Esophagus muscularis mucosa (tissue), 4 donors: ENCODE measurements around the gene ZMAT3. TPM values are rescaled to one million over a fixed set of nuclear protein-coding genes. Genes with fewer than 3 reads are reported as not detected.
A peak's percentile ranks its signal among the peaks of the same experiment; 100 is the strongest.
"Not testable (repeated sequence)": the region's sequence is repeated elsewhere in the genome, so short reads cannot be mapped to it uniquely, and the experiment has no call there.

Source experiments
- DNase-seq: peaks from one replicate; pipeline ENCODE4 v3.0.0-alpha.2; 2017; ENCODE audit errors: extremely low spot score
- H3K27ac ChIP-seq, 4 donors: fragments of 200-600 bp; sonication (generic); replicated peaks in 1 of 4; 1 replicate in 3 of 4; 2 replicates in 1 of 4; pipeline ENCODE4 v1.5.1; 2016 to 2019; ENCODE audit warnings: mild to moderate bottlenecking in 1 of 4
- H3K27me3 ChIP-seq, 4 donors: fragments of 200-600 bp; sonication (generic); one replicate each; pipeline versions ENCODE4 v1.5.1 to v1.6.0; 2016 to 2019
- H3K36me3 ChIP-seq, 4 donors: fragments of 200-600 bp; sonication (generic); one replicate each; pipeline ENCODE4 v1.5.1; 2016 to 2019
- H3K4me1 ChIP-seq, 4 donors: fragments of 200-600 bp; sonication (generic); one replicate each; pipeline ENCODE4 v1.5.1; 2016 to 2019
- H3K4me3 ChIP-seq, 4 donors: fragments of 200-600 bp; sonication (generic); 1 replicate in 2 of 4; 2 replicates in 2 of 4; pipeline ENCODE4 v1.5.1; 2016 to 2019; ENCODE audit warnings: mild to moderate bottlenecking in 4 of 4, moderate library complexity in 1 of 4
- H3K9me3 ChIP-seq, 4 donors: fragments of 200-600 bp; sonication (generic); 1 replicate in 3 of 4; 2 replicates in 1 of 4; pipeline ENCODE4 v1.5.1; 2016 to 2019
- CTCF ChIP-seq, 3 experiments: fragments of 200-600 bp in 2 of 3; fragments of 450-650 bp in 1 of 3; sonication (generic) in 2 of 3; IDR thresholded peaks; one replicate each; pipeline ENCODE4 v1.5.1; 2017 to 2019; ENCODE audit warnings: antibody characterized with exemption in 3 of 3, mild to moderate bottlenecking in 2 of 3, moderate library complexity in 1 of 3
- EP300 ChIP-seq: sonication (generic); formaldehyde crosslinking; IDR thresholded peaks from one replicate; pipeline ENCODE4 v1.6.1; 2017; ENCODE audit warnings: antibody characterized with exemption
- POLR2A ChIP-seq: fragments of 450-650 bp; IDR thresholded peaks from one replicate; pipeline ENCODE4 v1.6.1; 2017; ENCODE audit warnings: antibody characterized with exemption, moderate library complexity, mild to moderate bottlenecking, low read depth
- POLR2AphosphoS5 ChIP-seq, 2 donors: sonication (generic); formaldehyde crosslinking; IDR thresholded peaks; one replicate each; pipeline ENCODE4 v1.6.1; 2017; ENCODE audit warnings: antibody characterized with exemption in 2 of 2
- WGBS: methylation state at CpG from one replicate; pipeline ENCODE4 v1.1.5; 2018; 5-methylcytosine and 5-hydroxymethylcytosine counted together
- intact Hi-C: fragments of 100-400 bp; cut with DNase I; formaldehyde crosslinking; loops from one replicate; pipeline ENCODE4 v1.15.1; 2023
- total RNA-seq, 4 donors: library from RNA; depleted of rRNA; stranded (reverse); fragments of >200 nt; gene quantifications; one replicate each; pipeline versions ENCODE4 v1.1.0 to v1.2.1, GENCODE V29; 2016

The ZMAT3 gene
- total RNA-seq, 4 donors from 2014 or later = 15.2 to 26.6 (median 23.1) TPM

- H3K4me1 ChIP-seq = peaks cover 12 to 41% (median 27%) of the 10 kb centered on the region in 4 donors
- intact Hi-C loops = no loop called here
- H3K9me3 ChIP-seq = no peaks in the 10 kb centered on the region
- 85% methylated on average over 12 of the region's 12 CpGs for WGBS
- no peak overlapping the region for H3K27ac ChIP-seq
- no peak overlapping the region for H3K4me3 ChIP-seq
- no peak for DNase-seq
- H3K36me3 ChIP-seq = peaks cover 0 to 3% (median 0%) of the 10 kb centered on the region in 4 donors
- H3K27me3 ChIP-seq = no peaks in the 10 kb centered on the region
- TF ChIP-seq EP300 (no peak), POLR2AphosphoS5 (IDR thresholded peaks at IDR 0.05) (no peak), POLR2A (no peak), CTCF (IDR thresholded peaks at IDR 0.05) (no peak)
These were observed 33.3 kb downstream of the ZMAT3 start for GRCh38 chr3:179038216-179038898.

GRCh38 chr3:179037351-179037750 is 34.3 kb downstream of the ZMAT3 start:
- peaks cover 0 to 3% (median 0%) of the 10 kb centered on the region in 4 donors for H3K36me3 ChIP-seq
- TF ChIP-seq POLR2A (no peak), POLR2AphosphoS5 (IDR thresholded peaks at IDR 0.05) (peak in 1 of 2 donors; percentile 14)
- intact Hi-C loops = no loop called here
- H3K27ac ChIP-seq = peak overlapping the region in 2 of 4 donors; percentile 6 to 50
- no peaks in the 10 kb centered on the region for H3K27me3 ChIP-seq
- H3K9me3 ChIP-seq = no peaks in the 10 kb centered on the region
- 60% methylated on average over 7 of the region's 10 CpGs for WGBS
- no peak for DNase-seq
- peaks cover 12 to 41% (median 27%) of the 10 kb centered on the region in 4 donors for H3K4me1 ChIP-seq
- peak overlapping the region in 1 of 4 donors; percentile 6 for H3K4me3 ChIP-seq

- Histone ChIP-seq H3K27ac (peak overlapping the region in 2 of 4 donors; percentile 6 to 50), H3K27me3 (no peaks in the 10 kb centered on the region), H3K4me1 (peaks cover 12 to 41% (median 27%) of the 10 kb centered on the region in 4 donors), H3K36me3 (peaks cover 0 to 3% (median 0%) of the 10 kb centered on the region in 4 donors), H3K4me3 (no peak overlapping the region), H3K9me3 (no peaks in the 10 kb centered on the region)
- DNase-seq = no peak
- WGBS = 92% methylated on average over 10 of the region's 10 CpGs
- TF ChIP-seq CTCF (IDR thresholded peaks at IDR 0.05) (no peak), POLR2AphosphoS5 (IDR thresholded peaks at IDR 0.05) (no peak), POLR2A (no peak), EP300 (no peak)
- intact Hi-C loops = no loop called here
These were observed 34.8 kb downstream of the ZMAT3 start for GRCh38 chr3:179036626-179037300.

GRCh38 chr3:179036226-179036625 is 35.4 kb downstream of the ZMAT3 start:
- no peak overlapping the region for H3K27ac ChIP-seq
- TF ChIP-seq POLR2A (no peak), EP300 (no peak), POLR2AphosphoS5 (IDR thresholded peaks at IDR 0.05) (no peak), CTCF (IDR thresholded peaks at IDR 0.05) (no peak)
- 97% methylated on average over 2 of the region's 2 CpGs for WGBS
- no peak overlapping the region for H3K4me3 ChIP-seq
- H3K4me1 ChIP-seq = peaks cover 12 to 41% (median 27%) of the 10 kb centered on the region in 4 donors
- H3K36me3 ChIP-seq = peaks cover 0 to 3% (median 0%) of the 10 kb centered on the region in 4 donors
- intact Hi-C loops = no loop called here
- DNase-seq = no peak
- H3K9me3 ChIP-seq = no peaks in the 10 kb centered on the region
- H3K27me3 ChIP-seq = no peaks in the 10 kb centered on the region

- Histone ChIP-seq H3K9me3 (no peaks in the 10 kb centered on the region), H3K4me1 (peaks cover 12 to 41% (median 27%) of the 10 kb centered on the region in 4 donors), H3K4me3 (no peak overlapping the region), H3K36me3 (peaks cover 0 to 3% (median 0%) of the 10 kb centered on the region in 4 donors), H3K27ac (no peak overlapping the region), H3K27me3 (no peaks in the 10 kb centered on the region)
- TF ChIP-seq POLR2AphosphoS5 (IDR thresholded peaks at IDR 0.05) (no peak), CTCF (IDR thresholded peaks at IDR 0.05) (no peak), EP300 (no peak), POLR2A (no peak)
- intact Hi-C loops = no loop called here
- 87% methylated on average over 3 of the region's 3 CpGs for WGBS
- DNase-seq = no peak
These were observed 36.4 kb downstream of the ZMAT3 start for GRCh38 chr3:179035232-179035631.

GRCh38 chr3:179033304-179033657 is 38.3 kb downstream of the ZMAT3 start:
- intact Hi-C loops, H3K27me3 ChIP-seq, H3K36me3 ChIP-seq, H3K27ac ChIP-seq, H3K9me3 ChIP-seq, H3K4me3 ChIP-seq, DNase-seq: not testable (repeated sequence)
- WGBS = 61% methylated on average over 5 of the region's 5 CpGs
- H3K4me1 ChIP-seq = peaks cover 12 to 32% (median 19%) of the 10 kb centered on the region in 4 donors

GRCh38 chr3:179032454-179033303 is 38.9 kb downstream of the ZMAT3 start:
- H3K4me1 ChIP-seq = peaks cover 9 to 26% (median 13%) of the 10 kb centered on the region in 4 donors
- WGBS = 85% methylated on average over 32 of the region's 42 CpGs
- H3K27me3 ChIP-seq, H3K27ac ChIP-seq, H3K36me3 ChIP-seq, H3K9me3 ChIP-seq, DNase-seq, H3K4me3 ChIP-seq, intact Hi-C loops: not testable (repeated sequence)
